GDM1 (cell line): ENCODE results near the gene APOC4.
"Not testable (repeated sequence)": the region's sequence is repeated elsewhere in the genome, so short reads cannot be mapped to it uniquely, and the experiment has no call there.

Experiments used
- DNase-seq: peaks from one replicate; lab custom pipeline; 2025; lab: John Stamatoyannopoulos, UW

The APOC4 gene

GRCh38 chr19:44942067-44942571 is at the start of gene APOC4:
Gene APOC4 (plus strand): TSS chr19:44942237. CDS start chr19:44942278, 41 bp downstream.
- no peak for DNase-seq

- no peak for DNase-seq
Measured at GRCh38 chr19:44892932-44893331, 49.1 kb upstream of the APOC4 start.

GRCh38 chr19:44893332-44894051 is 48.5 kb upstream of the APOC4 start:
- no peak for DNase-seq

GRCh38 chr19:44894052-44894400 is 48.0 kb upstream of the APOC4 start:
- DNase-seq = no peak

GRCh38 chr19:44894946-44895345 is 47.1 kb upstream of the APOC4 start:
- DNase-seq = no peak

- DNase-seq = no peak
Measured at GRCh38 chr19:44897835-44898234, 44.2 kb upstream of the APOC4 start.

- no peak for DNase-seq
Measured at GRCh38 chr19:44900328-44901244, 41.5 kb upstream of the APOC4 start.

- no peak for DNase-seq
Measured at GRCh38 chr19:44903216-44903601, 38.8 kb upstream of the APOC4 start.

- DNase-seq = peak; percentile 38
Measured at GRCh38 chr19:44903602-44904425, 38.2 kb upstream of the APOC4 start.

- DNase-seq = no peak
Measured at GRCh38 chr19:44904426-44904994, 37.5 kb upstream of the APOC4 start.

- no peak for DNase-seq
Measured at GRCh38 chr19:44905437-44906160, 36.4 kb upstream of the APOC4 start, which contains the start of gene APOE. Gene APOE (plus strand): TSS chr19:44905796. CDS start chr19:44906625, 829 bp downstream.

GRCh38 chr19:44907613-44908012 is 34.4 kb upstream of the APOC4 start:
- no peak for DNase-seq

- DNase-seq = no peak
Measured at GRCh38 chr19:44908074-44908835, 33.8 kb upstream of the APOC4 start.

GRCh38 chr19:44908836-44909261 is 33.2 kb upstream of the APOC4 start:
- no peak for DNase-seq

GRCh38 chr19:44909775-44910174 is 32.3 kb upstream of the APOC4 start:
- DNase-seq = no peak

GRCh38 chr19:44911896-44912295 is 30.1 kb upstream of the APOC4 start:
- not testable (repeated sequence) for DNase-seq

- DNase-seq = no peak
Measured at GRCh38 chr19:44912854-44913253, 29.2 kb upstream of the APOC4 start.

- DNase-seq = not testable (repeated sequence)
Measured at GRCh38 chr19:44913512-44914432, 28.3 kb upstream of the APOC4 start.
